ENCODE results near the gene UGT1A4.

- TF ChIP-seq GATA2 (IDR thresholded peaks at IDR 0.05; ENCODE audit: low read depth, low read length): no peak
- no peak for TF ChIP-seq GATA3 (IDR thresholded peaks at IDR 0.05; ENCODE audit: low read depth, low read length)
These were observed 26.7 kb downstream of the UGT1A4 start for GRCh38 chr2:233745073-233745755.
